ENCODE results near the gene CALHM3.

GRCh38 chr10:103495321-103495720 is 16.3 kb upstream of the CALHM3 start:
- no peak for TF ChIP-seq EZH2 (IDR thresholded peaks at IDR 0.05; ENCODE audit: low read depth, unreplicated experiment)
- no peak for TF ChIP-seq ZNF462 (CRISPR knock-in tag; IDR thresholded peaks at IDR 0.05)
- TF ChIP-seq CTCF (conservative IDR thresholded peaks at IDR 0.05; ENCODE audit: low read depth in 2 of 2): no peak
- no peak for TF ChIP-seq POLR2AphosphoS5 (IDR thresholded peaks at IDR 0.05; ENCODE audit: low read depth)

All from GM23338 (cell line).